PC-3 (cell line): ENCODE data around the gene TNFRSF9.

Source experiments
- CTCF ChIP-seq: fragments of 300-600 bp; sonication (generic); conservative IDR thresholded peaks from 2 replicates; pipeline ENCODE4 v1.5.1; 2017; ENCODE audit warnings: antibody characterized with exemption, low read depth, mild to moderate bottlenecking, low read length
- EZH2 ChIP-seq: fragments of 300-600 bp; sonication (generic); IDR thresholded peaks from one replicate; pipeline ENCODE4 v1.6.1; 2017; ENCODE audit warnings: antibody characterized with exemption, mild to moderate bottlenecking, low read length; ENCODE audit not compliant: unreplicated experiment

DNA sequence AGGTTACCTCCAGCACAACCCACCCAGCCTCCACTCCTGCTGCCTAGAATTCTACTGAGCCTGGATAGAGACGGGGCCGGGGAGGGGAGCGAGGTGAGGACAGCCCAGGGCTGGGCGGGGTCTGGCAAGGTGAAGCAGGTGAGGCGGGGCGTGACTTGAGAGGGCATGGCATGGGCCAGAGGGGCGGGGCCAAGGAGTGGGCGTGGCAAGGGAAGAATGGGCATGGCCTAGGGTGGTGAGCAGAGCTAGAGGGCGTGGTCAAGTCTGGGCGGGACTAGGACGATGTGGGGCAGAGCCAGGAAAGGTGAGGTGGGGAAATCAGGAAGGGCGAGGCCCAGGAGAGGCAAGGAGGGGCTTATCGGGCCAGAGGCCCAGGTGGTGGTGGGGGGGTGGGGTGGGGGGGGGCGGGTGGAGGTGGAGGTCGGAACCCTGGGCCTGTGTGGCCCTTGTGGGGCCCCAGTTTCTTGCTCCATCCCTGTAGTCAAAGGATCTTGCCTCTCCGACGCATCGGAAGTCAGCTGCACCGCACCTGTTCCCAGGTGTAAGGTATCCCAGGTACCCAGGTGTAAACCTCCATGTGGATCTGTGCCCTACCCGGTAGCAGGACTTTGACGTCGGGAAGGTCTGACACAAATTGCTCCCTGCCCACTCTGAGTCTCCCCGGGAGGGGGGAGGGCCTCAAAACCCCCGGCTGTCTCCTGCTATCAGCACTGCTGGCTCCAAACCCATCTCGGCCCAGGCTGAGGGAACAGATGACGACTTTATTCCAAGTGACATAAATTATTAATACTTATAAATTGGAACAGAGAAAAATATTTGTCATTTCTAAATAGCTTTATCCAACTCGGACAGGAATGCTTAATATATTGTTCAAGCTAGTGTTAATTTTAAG lies 54.9 kb downstream of the TNFRSF9 start:
- no peak for TF ChIP-seq CTCF
- no peak for TF ChIP-seq EZH2
